ENCODE measurements around the gene TSPAN9. TPM values are rescaled to one million over a fixed set of nuclear protein-coding genes. Genes with fewer than 3 reads are reported as not detected.

Gene TSPAN9
- total and polyA plus RNA-seq, 9 of the 15 experiments (the other 6 are each of a cell fraction or from before 2014, with no cell fraction given) = 0.23 to 2.1 (median 0.60) TPM; not detected in 2

DNA sequence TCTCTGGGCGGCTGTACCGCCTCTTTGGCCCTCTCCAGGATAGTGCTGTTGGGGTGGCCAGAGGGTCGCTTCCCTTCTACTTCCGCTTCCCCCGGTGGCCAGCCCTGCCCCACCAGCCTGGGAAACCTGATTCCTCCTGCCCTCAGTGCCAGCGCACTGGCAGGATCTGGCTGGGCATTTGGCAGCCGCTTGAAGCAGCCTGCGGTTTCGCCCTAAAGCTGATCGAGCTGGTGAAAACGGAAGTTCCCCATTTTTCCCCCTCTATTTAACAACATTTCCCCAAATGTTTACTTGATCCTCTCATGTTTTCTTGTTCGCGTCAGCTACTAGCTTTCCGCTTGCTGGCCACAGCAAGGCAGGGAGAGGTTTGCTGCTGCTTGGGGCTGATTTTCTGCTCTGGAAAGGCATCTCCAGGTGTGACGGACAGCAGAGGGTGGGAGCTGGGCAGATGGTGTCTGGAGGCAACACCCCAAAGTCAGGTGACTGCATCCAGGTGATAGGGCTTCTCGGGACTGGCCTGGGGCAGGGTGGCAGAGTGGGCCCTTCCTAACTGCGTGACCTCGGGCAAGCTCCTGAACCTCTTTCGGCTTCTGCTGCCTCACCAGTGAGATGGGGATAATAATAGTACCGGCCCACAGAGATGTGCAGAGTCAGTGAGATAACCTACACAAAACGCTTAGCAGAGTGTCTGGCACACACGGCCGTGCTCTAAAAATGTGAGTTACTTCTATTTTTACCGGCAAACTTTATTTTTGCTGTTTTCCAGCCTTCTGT is 53.1 kb downstream of the TSPAN9 start (continued):
- TF ChIP-seq FOXJ2 (tag; IDR thresholded peaks at IDR 0.05) = no peak

DNA sequence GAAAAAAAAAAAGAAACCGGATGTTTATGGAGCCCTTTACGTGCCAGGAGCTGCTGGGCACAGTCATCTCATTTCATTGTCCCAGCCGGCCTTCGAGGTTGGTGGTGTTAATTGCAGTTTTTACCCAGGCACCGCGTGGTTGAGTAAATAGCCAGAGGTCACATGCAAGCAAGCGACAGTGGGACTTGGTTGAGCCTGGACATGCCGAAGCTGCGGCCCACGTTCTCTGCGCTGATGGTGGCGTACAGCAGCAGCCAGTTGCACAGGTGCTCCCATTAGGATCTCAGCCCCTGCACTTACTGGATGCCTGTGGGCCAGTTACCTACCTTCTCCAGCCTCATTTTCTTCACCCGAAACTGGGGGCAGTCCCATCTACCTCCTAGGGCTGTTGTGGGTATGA is 54.0 kb downstream of the TSPAN9 start:
- Histone ChIP-seq H3K9ac (ENCODE audit: insufficient read depth in 1 of 2, low read depth in 2 of 2, low read length in 2 of 2) (no peak overlapping the region), H4K20me1 (replicated peaks; ENCODE audit: control insufficient read depth, insufficient read depth, low read length) (peaks cover 7% of the 10 kb centered on the region; the same call in 1 of the 2 replicates), H3K36me3 (ENCODE audit: control insufficient read depth, insufficient read depth, low read length) (no peaks in the 10 kb centered on the region), H3K9me3 (replicated peaks; ENCODE audit: control insufficient read depth, insufficient read depth, low read depth, low read length) (no peaks in the 10 kb centered on the region), H3K27me3 (ENCODE audit: control insufficient read depth in 2 of 2, insufficient read depth in 2 of 2, low read length in 2 of 2) (peaks cover 2 to 26% of the 10 kb centered on the region in 2 experiments; a peak in 4 of 5 replicates), H3K79me2 (ENCODE audit: control insufficient read depth, insufficient read depth, low read length) (no peaks in the 10 kb centered on the region), H3K27ac (ENCODE audit: extremely low read depth, low read depth, low read length) (no peak overlapping the region), H3K4me3 (no peak overlapping the region), H2AFZ (ENCODE audit: low read depth, low read length) (no peak overlapping the region), H3K9me1 (ENCODE audit: control insufficient read depth, insufficient read depth, low read length) (no peaks in the 10 kb centered on the region), H3K4me1 (replicated peaks in 1 of 2; ENCODE audit: control insufficient read depth in 2 of 2, insufficient read depth in 2 of 2, low read length in 2 of 2) (no peaks in the 10 kb centered on the region), H3K4me2 (ENCODE audit: insufficient read depth, low read length) (no peak overlapping the region)
- ChIA-PET POLR2A (no interaction called here), CTCF (ENCODE audit: low intra/inter-chr PET ratio) (no interaction called here)
- DNase-seq (ENCODE audit: extremely low read depth in 1 of 4, low spot score in 3 of 4) (no peak), ATAC-seq (no peak), FAIRE-seq (no peak)
- in situ Hi-C loops (cut with MboI) (loop anchor here (5.0 kb wide), 1 partner anchor 141 kb away; no protein-coding TSS in a partner anchor), intact Hi-C loops (cut with micrococcal nuclease) (no loop called here)
- no TSS peak for BruUV-seq (replicated peaks)
- WGBS (ENCODE audit: insufficient coverage, low coverage, missing lambda C conversion rate) = 0% methylated on average over 13 of the region's 13 CpGs
- TF ChIP-seq POLR2AphosphoS5 (IDR thresholded peaks at IDR 0.05; ENCODE audit: control insufficient read depth, insufficient read depth, low read depth, low read length) (no peak), CEBPG (CRISPR knock-in tag; IDR thresholded peaks at IDR 0.05) (no peak), CEBPG (tag; conservative IDR thresholded peaks at IDR 0.05 in 1 of 2, IDR thresholded peaks at IDR 0.05 in 1 of 2) (no peak), TEAD2 (tag; IDR thresholded peaks at IDR 0.05) (no peak), FIP1L1 (IDR thresholded peaks at IDR 0.05; ENCODE audit: low read depth, low read length, poor library complexity, severe bottlenecking) (no peak), BCLAF1 (IDR thresholded peaks at IDR 0.05; ENCODE audit: borderline replicate concordance in 1 of 2, control insufficient read depth in 1 of 2, low read depth in 2 of 2, low read length in 1 of 2) (no peak), PHTF2 (CRISPR knock-in tag; IDR thresholded peaks at IDR 0.05) (no peak), ZNF324 (CRISPR knock-in tag; IDR thresholded peaks at IDR 0.05) (no peak), BRF2 (IDR thresholded peaks at IDR 0.05; ENCODE audit: borderline replicate concordance, insufficient read depth, insufficient read length) (no peak), PTTG1 (tag; IDR thresholded peaks at IDR 0.05; ENCODE audit: low read depth) (no peak), CHCHD3 (CRISPR knock-in tag; IDR thresholded peaks at IDR 0.05) (no peak)
- TF ChIP-seq, protein P1, sequence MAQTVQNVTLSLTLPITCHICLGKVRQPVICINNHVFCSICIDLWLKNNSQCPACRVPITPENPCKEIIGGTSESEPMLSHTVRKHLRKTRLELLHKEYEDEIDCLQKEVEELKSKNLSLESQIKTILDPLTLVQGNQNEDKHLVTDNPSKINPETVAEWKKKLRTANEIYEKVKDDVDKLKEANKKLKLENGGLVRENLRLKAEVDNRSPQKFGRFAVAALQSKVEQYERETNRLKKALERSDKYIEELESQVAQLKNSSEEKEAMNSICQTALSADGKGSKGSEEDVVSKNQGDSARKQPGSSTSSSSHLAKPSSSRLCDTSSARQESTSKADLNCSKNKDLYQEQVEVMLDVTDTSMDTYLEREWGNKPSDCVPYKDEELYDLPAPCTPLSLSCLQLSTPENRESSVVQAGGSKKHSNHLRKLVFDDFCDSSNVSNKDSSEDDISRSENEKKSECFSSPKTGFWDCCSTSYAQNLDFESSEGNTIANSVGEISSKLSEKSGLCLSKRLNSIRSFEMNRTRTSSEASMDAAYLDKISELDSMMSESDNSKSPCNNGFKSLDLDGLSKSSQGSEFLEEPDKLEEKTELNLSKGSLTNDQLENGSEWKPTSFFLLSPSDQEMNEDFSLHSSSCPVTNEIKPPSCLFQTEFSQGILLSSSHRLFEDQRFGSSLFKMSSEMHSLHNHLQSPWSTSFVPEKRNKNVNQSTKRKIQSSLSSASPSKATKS (CRISPR knock-in tag; IDR thresholded peaks at IDR 0.05) = no peak

Data from K562 (cell line).